AG10803 (cell line): ENCODE measurements around the gene CHRNA3.

Experiments
- DNase-seq: peaks from one replicate; pipeline ENCODE4 v3.0.0; 2010; ENCODE audit warnings: low read depth
- H3K4me3 ChIP-seq: 2 replicates; pipeline ENCODE4 v1.5.1; 2011; ENCODE audit warnings: mild to moderate bottlenecking, low read length, control low read depth
- CTCF ChIP-seq: conservative IDR thresholded peaks from 2 replicates; pipeline ENCODE4 v1.5.1; 2011; ENCODE audit warnings: mild to moderate bottlenecking, low read length, control low read depth, inconsistent platforms

The CHRNA3 gene

GRCh38 chr15:78605201-78605600, 15.6 kb downstream of the CHRNA3 start:
- TF ChIP-seq CTCF: no peak
- no peak for DNase-seq
- H3K4me3 ChIP-seq: no peak overlapping the region

DNA sequence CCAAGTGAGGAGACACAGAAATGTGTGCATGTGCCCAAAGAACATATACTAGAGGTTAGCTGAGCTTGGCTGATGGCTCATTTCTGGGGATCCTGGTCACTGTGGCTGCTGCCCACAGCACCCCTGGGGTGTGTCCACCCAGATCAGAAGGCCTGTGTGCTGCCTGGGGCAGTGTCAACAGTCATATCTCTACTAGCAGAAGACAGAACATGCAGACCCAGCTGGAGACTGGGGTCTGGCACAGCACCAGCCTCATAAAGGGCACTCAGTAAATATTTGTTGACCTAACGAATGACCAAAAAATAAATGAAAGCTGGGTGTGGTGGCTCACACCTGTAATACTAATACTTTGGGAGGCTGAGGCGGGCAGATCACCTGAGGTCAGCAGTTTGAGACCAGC, 16.4 kb downstream of the CHRNA3 start:
- DNase-seq: no peak
- no peak for TF ChIP-seq CTCF
- no peak overlapping the region for H3K4me3 ChIP-seq

GRCh38 chr15:78603467-78603866, 17.3 kb downstream of the CHRNA3 start:
- DNase-seq: no peak
- H3K4me3 ChIP-seq: no peak overlapping the region
- TF ChIP-seq CTCF: no peak

- DNase-seq: no peak
- TF ChIP-seq CTCF: no peak
- H3K4me3 ChIP-seq: no peak overlapping the region
These were observed 21.6 kb downstream of the CHRNA3 start for GRCh38 chr15:78599189-78599588.

DNA sequence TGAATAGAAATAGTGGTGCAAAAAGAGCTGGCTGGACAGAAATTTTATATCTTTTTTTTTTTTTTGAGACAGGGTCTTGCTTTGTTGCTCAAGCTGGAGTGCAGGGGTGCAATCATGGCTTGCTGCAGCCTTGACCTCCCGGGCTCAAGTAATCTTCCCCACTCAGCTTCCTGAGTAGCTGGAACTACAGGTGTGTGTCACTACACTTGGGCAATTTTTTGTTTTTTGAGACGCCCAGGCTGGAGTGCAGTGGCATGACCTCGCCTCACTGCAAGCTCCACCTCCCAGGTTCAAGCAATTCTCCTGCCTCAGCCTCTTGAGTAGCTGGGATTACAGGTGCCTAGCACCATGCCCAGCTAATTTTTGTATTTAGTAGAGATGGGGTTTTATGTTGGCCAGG, 22.4 kb downstream of the CHRNA3 start:
- no peak overlapping the region for H3K4me3 ChIP-seq
- TF ChIP-seq CTCF: no peak
- no peak for DNase-seq

GRCh38 chr15:78597583-78597982, 23.2 kb downstream of the CHRNA3 start:
- H3K4me3 ChIP-seq: no peak overlapping the region
- no peak for DNase-seq
- TF ChIP-seq CTCF: no peak

GRCh38 chr15:78574944-78575343, 45.9 kb downstream of the CHRNA3 start:
- no peak for DNase-seq
- TF ChIP-seq CTCF: no peak
- H3K4me3 ChIP-seq: no peak overlapping the region
